Naive thymus-derived CD8-positive, alpha-beta T cell (primary cell): ENCODE results near the gene METTL16. TPM values are rescaled to one million over a fixed set of nuclear protein-coding genes. Genes with fewer than 3 reads are reported as not detected.
A peak's percentile ranks its signal among the peaks of the same experiment; 100 is the strongest.

Experiments
- ATAC-seq, 2 donors: fragments of 150-1000 bp; cut with Tn5 transposase in 1 of 2; sonication (Bioruptor Pico), chemical (Tn5 transposase) in 1 of 2; 1 replicate in 1 of 2; 2 replicates in 1 of 2; pipeline ENCODE4 v1.10.0; 2021; ENCODE audit warnings: mild to moderate bottlenecking in 2 of 2, moderate library complexity in 2 of 2
- POLR2A ChIA-PET: fragments of 350-600 bp; sonication (Branson Sonifier 250); formaldehyde crosslinking; loops from one replicate; lab custom pipeline; 2021; ENCODE audit warnings: antibody characterized with exemption; lab: Charles Lee
- DNase-seq, 10 donors: peaks; one replicate each; pipeline versions ENCODE4 v3.0.0 to v3.0.0-alpha.2; 2020 to 2022
- H3K27ac Mint-ChIP-seq, 10 donors: one replicate each; pipeline ENCODE4 v1.8.0; 2020 to 2022; ENCODE audit warnings: mild to moderate bottlenecking in 10 of 10, mixed read lengths in 10 of 10, moderate library complexity in 4 of 10, inconsistent platforms in 1 of 10
- H3K27me3 Mint-ChIP-seq, 5 donors: one replicate each; pipeline ENCODE4 v1.8.0; 2021 to 2022; ENCODE audit warnings: mixed read lengths in 5 of 5
- H3K36me3 Mint-ChIP-seq, 3 donors: one replicate each; pipeline ENCODE4 v1.8.0; 2020 to 2022; ENCODE audit warnings: mixed read lengths in 3 of 3, mild to moderate bottlenecking in 2 of 3, inconsistent platforms in 1 of 3
- H3K4me1 Mint-ChIP-seq, 4 donors: one replicate each; pipeline ENCODE4 v1.8.0; 2021 to 2022; ENCODE audit warnings: mixed read lengths in 4 of 4
- H3K4me3 Mint-ChIP-seq, 10 donors: one replicate each; pipeline ENCODE4 v1.8.0; 2020 to 2022; ENCODE audit warnings: mild to moderate bottlenecking in 10 of 10, mixed read lengths in 10 of 10, moderate library complexity in 6 of 10, inconsistent platforms in 1 of 10
- H3K9me3 Mint-ChIP-seq, 9 donors: one replicate each; pipeline ENCODE4 v1.8.0; 2020 to 2022; ENCODE audit warnings: mixed read lengths in 9 of 9, mild to moderate bottlenecking in 3 of 9, inconsistent platforms in 1 of 9, moderate library complexity in 1 of 9
- polyA plus RNA-seq, 3 donors: library from polyadenylated mRNA; unstranded; fragments of 300-500 nt; fragmentation: Illumina TruSeq; gene quantifications; one replicate each; pipeline ENCODE4 v1.2.3, GENCODE V29; 2021
- total RNA-seq, 8 experiments: library from RNA in 2 of 8; stranded (reverse) in 2 of 8; gene quantifications; one replicate each; pipeline ENCODE4 v1.2.3 and lab custom pipeline; 2021 to 2026

Gene METTL16
- total and polyA plus RNA-seq, 5 experiments from 2014 or later: 18.7 to 67.2 (median 35.1) TPM

GRCh38 chr17:2406271-2406902 is 105.3 kb downstream of the METTL16 start:
- Mint-ChIP-seq H3K4me3 (no peak overlapping the region), H3K27ac (peak overlapping the region in 2 of 10 donors; percentile 9 to 30), H3K4me1 (peaks cover 7 to 21% (median 11%) of the 10 kb centered on the region in 4 donors), H3K9me3 (peaks cover 0 to 3% (median 0%) of the 10 kb centered on the region in 9 donors), H3K27me3 (no peaks in the 10 kb centered on the region), H3K36me3 (peaks cover 0 to 18% (median 0%) of the 10 kb centered on the region in 3 donors)
- ATAC-seq: no peak
- POLR2A ChIA-PET: interaction anchor here (1.0 kb wide), 2 partner anchors 14 to 22 kb away, joined by 3 read pairs; no protein-coding TSS in a partner anchor
- no peak for DNase-seq

GRCh38 chr17:2405247-2405926 is 106.3 kb downstream of the METTL16 start:
- H3K9me3 Mint-ChIP-seq: peaks cover 0 to 3% (median 0%) of the 10 kb centered on the region in 9 donors
- peaks cover 7 to 21% (median 10%) of the 10 kb centered on the region in 4 donors for H3K4me1 Mint-ChIP-seq
- peak overlapping the region in 2 of 10 donors; percentile 4 to 20 for H3K4me3 Mint-ChIP-seq
- POLR2A ChIA-PET: interaction anchor here (0.9 to 2.5 kb wide), 3 partner anchors 12 to 23 kb away, joined by 3 to 5 read pairs (median 3); no protein-coding TSS in a partner anchor
- peaks cover 0 to 14% (median 0%) of the 10 kb centered on the region in 3 donors for H3K36me3 Mint-ChIP-seq
- no peak for DNase-seq
- H3K27me3 Mint-ChIP-seq: no peaks in the 10 kb centered on the region
- peak overlapping the region in 7 of 10 donors; percentile 9 to 71 (median 40) for H3K27ac Mint-ChIP-seq
- no peak for ATAC-seq

GRCh38 chr17:2403044-2403443 is 108.6 kb downstream of the METTL16 start:
- Mint-ChIP-seq H3K36me3 (peaks cover 0 to 14% (median 0%) of the 10 kb centered on the region in 3 donors), H3K9me3 (peaks cover 0 to 3% (median 0%) of the 10 kb centered on the region in 9 donors), H3K4me3 (peak overlapping the region; percentile 50 to 99 (median 85)), H3K27me3 (no peaks in the 10 kb centered on the region), H3K27ac (peak overlapping the region in 8 of 10 donors; percentile 48 to 95 (median 92)), H3K4me1 (peaks cover 18 to 34% (median 22%) of the 10 kb centered on the region in 4 donors)
- no peak for DNase-seq
- POLR2A ChIA-PET: interaction anchor here (1.6 to 5.1 kb wide), 4 partner anchors 10 to 66 kb away, joined by 5 to 66 read pairs (median 26); partner anchors contain the start of genes SGSM2 and TSR1
- ATAC-seq: no peak

GRCh38 chr17:2402544-2402943 is 109.1 kb downstream of the METTL16 start:
- ATAC-seq: no peak
- Mint-ChIP-seq H3K36me3 (peaks cover 0 to 14% (median 0%) of the 10 kb centered on the region in 3 donors), H3K27me3 (no peaks in the 10 kb centered on the region), H3K9me3 (peaks cover 0 to 3% (median 0%) of the 10 kb centered on the region in 9 donors), H3K27ac (peak overlapping the region; percentile 60 to 98 (median 92)), H3K4me1 (peaks cover 20 to 39% (median 27%) of the 10 kb centered on the region in 4 donors), H3K4me3 (peak overlapping the region; percentile 79 to 99 (median 86))
- DNase-seq: no peak
- POLR2A ChIA-PET: interaction anchor here (1.2 to 5.1 kb wide), 5 partner anchors 11 to 346 kb away, joined by 4 to 66 read pairs (median 5); partner anchors contain the start of genes SGSM2 and TSR1

- Mint-ChIP-seq H3K9me3 (peaks cover 0 to 3% (median 0%) of the 10 kb centered on the region in 9 donors), H3K4me3 (peak overlapping the region; percentile 92 to 100 (median 94)), H3K4me1 (peaks cover 25 to 47% (median 35%) of the 10 kb centered on the region in 4 donors), H3K27ac (peak overlapping the region; percentile 92 to 100 (median 100)), H3K36me3 (peaks cover 0 to 9% (median 0%) of the 10 kb centered on the region in 3 donors), H3K27me3 (no peaks in the 10 kb centered on the region)
- ATAC-seq (peak; percentile 57 to 65), DNase-seq (peak; percentile 98 to 100 (median 99))
- POLR2A ChIA-PET: interaction anchor here (0.6 to 5.1 kb wide), 16 partner anchors 10 to 1741 kb away, joined by 3 to 66 read pairs (median 4); partner anchors contain the start of genes CYB5D2, METTL16, PRPF8 and SGSM2
Observed at GRCh38 chr17:2401426-2402221, 110.1 kb downstream of the METTL16 start.

- POLR2A ChIA-PET: interaction anchor here (0.7 to 5.1 kb wide), 15 partner anchors 9 to 1742 kb away, joined by 3 to 66 read pairs (median 4); partner anchors contain the start of genes CYB5D2, METTL16, PRPF8 and SGSM2
Observed at GRCh38 chr17:2400877-2401425, 110.7 kb downstream of the METTL16 start, which contains the start of gene MNT. Gene MNT, minus strand, starts transcription at chr17:2401060. Its CDS starts 348 bp downstream, at chr17:2400712.

GRCh38 chr17:2400474-2400866 is 111.2 kb downstream of the METTL16 start:
- Mint-ChIP-seq H3K4me3 (peak overlapping the region; percentile 93 to 100 (median 99)), H3K36me3 (peaks cover 0 to 5% (median 0%) of the 10 kb centered on the region in 3 donors), H3K27me3 (no peaks in the 10 kb centered on the region), H3K9me3 (peaks cover 0 to 3% (median 0%) of the 10 kb centered on the region in 9 donors), H3K27ac (peak overlapping the region in 9 of 10 donors; percentile 93 to 100 (median 100)), H3K4me1 (peaks cover 29 to 56% (median 45%) of the 10 kb centered on the region in 4 donors)
- peak; percentile 36 to 83 (median 56) for DNase-seq
- ATAC-seq: peak in 1 of 2 donors; percentile 7
- POLR2A ChIA-PET: interaction anchor here (0.6 to 5.1 kb wide), 10 partner anchors 9 to 716 kb away, joined by 3 to 66 read pairs (median 6); partner anchors contain the start of genes METTL16, PRPF8, SGSM2 and SMG6

More at GRCh38 chr17:2400877-2401425, 110.7 kb downstream of the METTL16 start, which contains the start of gene MNT:
- DNase-seq: peak in 9 of 10 donors; percentile 92 to 98 (median 95)
- H3K9me3 Mint-ChIP-seq: peaks cover 0 to 3% (median 0%) of the 10 kb centered on the region in 9 donors
- peak within 1 kb of the TSS; percentile 93 to 100 (median 100) for H3K27ac Mint-ChIP-seq
- H3K4me1 Mint-ChIP-seq: peaks cover 28 to 51% (median 41%) of the 10 kb centered on the region in 4 donors
- ATAC-seq: peak; percentile 45 to 54
- peaks cover 0 to 5% (median 0%) of the 10 kb centered on the region in 3 donors for H3K36me3 Mint-ChIP-seq
- H3K27me3 Mint-ChIP-seq: no peaks in the 10 kb centered on the region
- peak within 1 kb of the TSS; percentile 93 to 100 (median 99) for H3K4me3 Mint-ChIP-seq

- no peaks in the 10 kb centered on the region for H3K36me3 Mint-ChIP-seq
- H3K4me1 Mint-ChIP-seq: peaks cover 29 to 57% (median 47%) of the 10 kb centered on the region in 4 donors
- peaks cover 0 to 3% (median 0%) of the 10 kb centered on the region in 9 donors for H3K9me3 Mint-ChIP-seq
- peak; percentile 45 to 50 for ATAC-seq
- POLR2A ChIA-PET: interaction anchor here (0.6 to 5.1 kb wide), 10 partner anchors 8 to 142 kb away, joined by 3 to 66 read pairs (median 6); partner anchors contain the start of genes METTL16, SGSM2, SMG6 and TSR1
- peak; percentile 88 to 94 (median 90) for DNase-seq
- H3K4me3 Mint-ChIP-seq: peak overlapping the region; percentile 93 to 100 (median 99)
- H3K27ac Mint-ChIP-seq: peak overlapping the region; percentile 93 to 100 (median 100)
- no peaks in the 10 kb centered on the region for H3K27me3 Mint-ChIP-seq
Observed at GRCh38 chr17:2399572-2400473, 111.9 kb downstream of the METTL16 start.

GRCh38 chr17:2398655-2399571 is 112.8 kb downstream of the METTL16 start:
- peak; percentile 35 to 84 (median 46) for DNase-seq
- H3K4me3 Mint-ChIP-seq: peak overlapping the region; percentile 81 to 100 (median 96)
- H3K9me3 Mint-ChIP-seq: peaks cover 0 to 3% (median 0%) of the 10 kb centered on the region in 9 donors
- H3K4me1 Mint-ChIP-seq: peaks cover 31 to 60% (median 52%) of the 10 kb centered on the region in 4 donors
- ATAC-seq: peak in 1 of 2 donors; percentile 9
- peak overlapping the region; percentile 84 to 100 (median 92) for H3K27ac Mint-ChIP-seq
- POLR2A ChIA-PET: interaction anchor here (0.9 to 5.1 kb wide), 8 partner anchors 7 to 141 kb away, joined by 3 to 66 read pairs (median 7); partner anchors contain the start of genes METTL16, SGSM2 and TSR1
- no peaks in the 10 kb centered on the region for H3K36me3 Mint-ChIP-seq
- H3K27me3 Mint-ChIP-seq: no peaks in the 10 kb centered on the region
